Upper lobe of left lung (tissue), 6 donors: ENCODE data around the gene PRSS3. TPM values are rescaled to one million over a fixed set of nuclear protein-coding genes. Genes with fewer than 3 reads are reported as not detected.
A peak's percentile ranks its signal among the peaks of the same experiment; 100 is the strongest.
"Not testable (repeated sequence)": the region's sequence is repeated elsewhere in the genome, so short reads cannot be mapped to it uniquely, and the experiment has no call there.

Experiments
- ATAC-seq, 2 donors: fragments of 200-7000 bp; cut with Tn5 transposase; one replicate each; pipeline ENCODE4 v1.9.1; 2022; ENCODE audit warnings: mild to moderate bottlenecking in 2 of 2, moderate library complexity in 2 of 2; ENCODE audit not compliant: low FRiP score in 2 of 2
- DNase-seq, 2 donors: peaks; one replicate each; pipeline ENCODE4 v3.0.0-alpha.2; 2019 to 2020
- H3K27ac ChIP-seq, 4 donors: fragments of 200-600 bp; sonication (generic); one replicate each; pipeline ENCODE4 v1.5.1; 2016 to 2019
- H3K27me3 ChIP-seq, 4 donors: fragments of 200-600 bp; sonication (generic); one replicate each; pipeline ENCODE4 v1.5.1; 2017 to 2019
- H3K36me3 ChIP-seq, 4 donors: fragments of 200-600 bp; sonication (generic); one replicate each; pipeline ENCODE4 v1.5.1; 2016 to 2019
- H3K4me1 ChIP-seq, 4 donors: fragments of 200-600 bp; sonication (generic); one replicate each; pipeline ENCODE4 v1.5.1; 2018 to 2019
- H3K4me3 ChIP-seq, 4 donors: fragments of 200-600 bp; sonication (generic); one replicate each; pipeline ENCODE4 v1.5.1; 2017 to 2019; ENCODE audit warnings: mild to moderate bottlenecking in 2 of 4, moderate library complexity in 1 of 4
- H3K9me3 ChIP-seq, 4 donors: fragments of 200-600 bp; sonication (generic); one replicate each; pipeline ENCODE4 v1.5.1; 2018 to 2019
- CTCF ChIP-seq, 6 experiments: fragments of 450-650 bp in 4 of 6; fragments of 200-600 bp in 2 of 6; sonication (generic) in 2 of 6; IDR thresholded peaks; one replicate each; pipeline ENCODE4 v1.5.1; 2016 to 2019; ENCODE audit warnings: antibody characterized with exemption in 6 of 6
- EP300 ChIP-seq, 4 donors: sonication (generic); formaldehyde crosslinking; IDR thresholded peaks; one replicate each; pipeline ENCODE4 v1.5.1; 2017; ENCODE audit warnings: antibody characterized with exemption in 4 of 4, control low read depth in 2 of 4
- POLR2A ChIP-seq, 4 donors: fragments of 450-650 bp; IDR thresholded peaks; one replicate each; pipeline ENCODE4 v1.5.1; 2016 to 2017; ENCODE audit warnings: antibody characterized with exemption in 4 of 4, mild to moderate bottlenecking in 2 of 4
- POLR2AphosphoS5 ChIP-seq, 2 donors: sonication (generic); formaldehyde crosslinking; IDR thresholded peaks; one replicate each; pipeline ENCODE4 v1.5.1; 2017; ENCODE audit warnings: antibody characterized with exemption in 2 of 2
- WGBS, 2 donors: methylation state at CpG; one replicate each; pipeline ENCODE4 v1.1.5; 2017 to 2018; 5-methylcytosine and 5-hydroxymethylcytosine counted together
- total RNA-seq, 6 donors: library from RNA; depleted of rRNA in 4 of 6; stranded (reverse); fragments of >200 nt in 4 of 6; gene quantifications; one replicate each; pipeline versions ENCODE4 v1.1.0 to v1.2.1, GENCODE V29; 2016 to 2021
- donor health status: DM: no; HTN: no; CAD: no; lungs with moderate emphysema.
- donor health status: DM: no; HTN: yes; CAD: no; lungs with severe emphysema.

The PRSS3 gene
- 1 to 10 TPM in 1 of 6 donors, under 1 TPM in 1, not detected in 4; 0.69 to 2.1 TPM for total RNA-seq

- Histone ChIP-seq H3K4me1 (no peaks in the 10 kb centered on the region), H3K27me3 (no peaks in the 10 kb centered on the region), H3K27ac (no peak within 1 kb of the TSS), H3K36me3 (no peaks in the 10 kb centered on the region), H3K4me3 (no peak within 1 kb of the TSS), H3K9me3 (no peaks in the 10 kb centered on the region)
- WGBS, 2 donors: 61 to 68% methylated on average over 4 of the region's 4 CpGs
- DNase-seq: peak in 1 of 2 donors; percentile 71
- TF ChIP-seq EP300 (IDR thresholded peaks at IDR 0.05) (no peak), CTCF (IDR thresholded peaks at IDR 0.05) (no peak), POLR2AphosphoS5 (IDR thresholded peaks at IDR 0.05) (no peak), POLR2A (IDR thresholded peaks at IDR 0.05) (no peak)
- no peak for ATAC-seq
These were observed at the start of gene PRSS3 for GRCh38 chr9:33795281-33795680. TSS of gene PRSS3 (plus strand) at chr9:33795561. CDS start at chr9:33795574, 13 bp downstream.

GRCh38 chr9:33748633-33749304 is 46.6 kb upstream of the PRSS3 start:
- DNase-seq (peak in 1 of 2 donors; percentile 23), ATAC-seq (no peak)
- Histone ChIP-seq H3K27me3 (peaks cover 0 to 13% (median 9%) of the 10 kb centered on the region in 4 donors), H3K9me3 (no peaks in the 10 kb centered on the region), H3K27ac (no peak overlapping the region), H3K36me3 (no peaks in the 10 kb centered on the region), H3K4me3 (peak overlapping the region in 1 of 4 donors; percentile 17), H3K4me1 (peaks cover 6 to 12% (median 8%) of the 10 kb centered on the region in 4 donors)
- no peak for TF ChIP-seq POLR2AphosphoS5 (IDR thresholded peaks at IDR 0.05)
- no peak for TF ChIP-seq CTCF (IDR thresholded peaks at IDR 0.05)
- TF ChIP-seq POLR2A (IDR thresholded peaks at IDR 0.05): no peak
- TF ChIP-seq EP300 (IDR thresholded peaks at IDR 0.05): no peak
- 67 to 86% methylated on average over 17 to 22 of the region's 22 CpGs for WGBS, 2 donors

- peaks cover 0 to 13% (median 9%) of the 10 kb centered on the region in 4 donors for H3K27me3 ChIP-seq
- peak overlapping the region in 1 of 4 donors; percentile 17 for H3K4me3 ChIP-seq
- not testable (repeated sequence) for H3K9me3 ChIP-seq, DNase-seq, ATAC-seq, H3K27ac ChIP-seq, H3K36me3 ChIP-seq
- peaks cover 6 to 12% (median 8%) of the 10 kb centered on the region in 4 donors for H3K4me1 ChIP-seq
- 51 to 77% methylated on average over 6 of the region's 6 CpGs for WGBS, 2 donors
These were observed 46.1 kb upstream of the PRSS3 start for GRCh38 chr9:33749305-33749654.

GRCh38 chr9:33750307-33750838 is 45.0 kb upstream of the PRSS3 start:
- no peaks in the 10 kb centered on the region for H3K9me3 ChIP-seq
- WGBS, 2 donors: 4 to 15% methylated on average over 5 to 25 of the region's 35 CpGs
- peaks cover 0 to 13% (median 9%) of the 10 kb centered on the region in 4 donors for H3K27me3 ChIP-seq
- peaks cover 6 to 12% (median 8%) of the 10 kb centered on the region in 4 donors for H3K4me1 ChIP-seq
- DNase-seq: peak in 1 of 2 donors; percentile 80
- TF ChIP-seq CTCF (IDR thresholded peaks at IDR 0.05) (no peak), POLR2AphosphoS5 (IDR thresholded peaks at IDR 0.05) (no peak), EP300 (IDR thresholded peaks at IDR 0.05) (no peak), POLR2A (IDR thresholded peaks at IDR 0.05) (no peak)
- peak overlapping the region in 2 of 4 donors; percentile 15 to 17 for H3K4me3 ChIP-seq
- ATAC-seq: peak in 1 of 2 donors; percentile 67
- H3K36me3 ChIP-seq: no peaks in the 10 kb centered on the region
- no peak overlapping the region for H3K27ac ChIP-seq

- DNase-seq (peak in 1 of 2 donors; percentile 78), ATAC-seq (peak in 1 of 2 donors; percentile 13)
- Histone ChIP-seq H3K27me3 (peaks cover 0 to 13% (median 9%) of the 10 kb centered on the region in 4 donors), H3K9me3 (no peaks in the 10 kb centered on the region), H3K4me1 (peaks cover 6 to 12% (median 8%) of the 10 kb centered on the region in 4 donors), H3K36me3 (no peaks in the 10 kb centered on the region), H3K4me3 (peak overlapping the region in 2 of 4 donors; percentile 15 to 17), H3K27ac (no peak overlapping the region)
- no peak for TF ChIP-seq POLR2A (IDR thresholded peaks at IDR 0.05)
- no peak for TF ChIP-seq CTCF (IDR thresholded peaks at IDR 0.05)
- TF ChIP-seq EP300 (IDR thresholded peaks at IDR 0.05): no peak
- TF ChIP-seq POLR2AphosphoS5 (IDR thresholded peaks at IDR 0.05): no peak
- WGBS, 2 donors: 13 to 15% methylated on average over 25 to 26 of the region's 31 CpGs
These were observed 44.5 kb upstream of the PRSS3 start for GRCh38 chr9:33750839-33751339.
